ENCODE measurements around the gene PTPN14.

- no peak for TF ChIP-seq REST (IDR thresholded peaks at IDR 0.05; ENCODE audit: low read depth)
- TF ChIP-seq CTCF (IDR thresholded peaks at IDR 0.05 in 2 of 3, conservative IDR thresholded peaks at IDR 0.05 in 1 of 3; ENCODE audit: borderline replicate concordance in 1 of 3, insufficient read depth in 1 of 3, low read depth in 2 of 3, low read length in 2 of 3): no peak
- no peak for TF ChIP-seq POLR2A (IDR thresholded peaks at IDR 0.05; ENCODE audit: borderline replicate concordance, extremely low read depth, insufficient read depth, insufficient read length)
- no peak for TF ChIP-seq ATF3 (IDR thresholded peaks at IDR 0.05)
- no peak for TF ChIP-seq MAX (IDR thresholded peaks at IDR 0.05)
- TF ChIP-seq ELF1 (IDR thresholded peaks at IDR 0.05; ENCODE audit: borderline replicate concordance, low read depth): no peak
- no peak for TF ChIP-seq EZH2 (IDR thresholded peaks at IDR 0.05)
- TF ChIP-seq SIN3A (IDR thresholded peaks at IDR 0.05; ENCODE audit: low read depth): no peak
- no peak for TF ChIP-seq EZH2phosphoT487 (IDR thresholded peaks at IDR 0.05; ENCODE audit: borderline replicate concordance)
- no peak for TF ChIP-seq JUND (IDR thresholded peaks at IDR 0.05)
These were observed 234.1 kb downstream of the PTPN14 start for GRCh38 chr1:214317300-214317699.
